IMR-90 (cell line): ENCODE data around the gene TTLL7. TPM values are rescaled to one million over a fixed set of nuclear protein-coding genes. Genes with fewer than 3 reads are reported as not detected.

Experiments used
- ATAC-seq: fragments of 200-7000 bp; cut with Tn5 transposase; 2 replicates; pipeline ENCODE4 v1.9.1; 2020; ENCODE audit warnings: low read depth, mild to moderate bottlenecking, moderate library complexity
- BruUV-seq: library from RNA; stranded (reverse); fragments of 400-500 nt; replicated peaks from 2 replicates; lab custom pipeline; 2021; lab: Mats Ljungman, UMichigan
- CTCF ChIA-PET: fragments of 300-600 bp; formaldehyde crosslinking; extraction: SDS; loops from one replicate; lab custom pipeline; 2021; ENCODE audit warnings: antibody characterized with exemption; lab: Yijun Ruan, JAX
- POLR2A ChIA-PET: fragments of 300-600 bp; sonication (Branson Sonifier 250); formaldehyde crosslinking; loops from one replicate; lab custom pipeline; 2022; ENCODE audit warnings: antibody characterized with exemption; ENCODE audit not compliant: unreplicated experiment; lab: Charles Lee
- DNase-seq: peaks from one replicate; pipeline ENCODE4 v3.0.0; 2013
- H2AFZ ChIP-seq: replicated peaks from 2 replicates; pipeline ENCODE3; 2013; ENCODE audit warnings: low read length, mild to moderate bottlenecking; ENCODE audit not compliant: poor library complexity
- H2AK5ac ChIP-seq: 2 replicates; pipeline ENCODE4 v1.6.1; 2013; ENCODE audit warnings: low read depth, low read length, inconsistent platforms
- H2AK9ac ChIP-seq: replicated peaks from 2 replicates; pipeline ENCODE3; 2013; ENCODE audit warnings: mild to moderate bottlenecking, low read depth, low read length, moderate library complexity; ENCODE audit not compliant: poor library complexity
- H2BK120ac ChIP-seq: 2 replicates; pipeline ENCODE4 v1.6.1; 2013; ENCODE audit warnings: low read depth, low read length, inconsistent platforms
- H2BK15ac ChIP-seq: 3 replicates; pipeline ENCODE4 v1.6.1; 2013; ENCODE audit warnings: low read depth, low read length, inconsistent platforms
- H2BK20ac ChIP-seq: 2 replicates; pipeline ENCODE4 v1.6.1; 2013; ENCODE audit warnings: low read depth, mild to moderate bottlenecking, inconsistent platforms, low read length, moderate library complexity
- H2BK5ac ChIP-seq: 2 replicates; pipeline ENCODE4 v1.6.1; 2013; ENCODE audit warnings: mild to moderate bottlenecking, low read depth, low read length, inconsistent platforms; ENCODE audit not compliant: poor library complexity, severe bottlenecking
- H3K14ac ChIP-seq: replicated peaks from 2 replicates; pipeline ENCODE4 v1.6.1; 2013; ENCODE audit warnings: low read depth, low read length, inconsistent platforms
- H3K18ac ChIP-seq: 2 replicates; pipeline ENCODE4 v1.6.1; 2013; ENCODE audit warnings: low read depth, low read length, control low read depth
- H3K23ac ChIP-seq: 2 replicates; pipeline ENCODE4 v1.6.1; 2013; ENCODE audit warnings: low read depth, low read length, inconsistent platforms
- H3K27ac ChIP-seq: 2 replicates; pipeline ENCODE4 v1.5.1; 2013; ENCODE audit warnings: mild to moderate bottlenecking, control low read depth, low read length; ENCODE audit not compliant: insufficient read depth
- H3K27me3 ChIP-seq: 2 replicates; pipeline ENCODE4 v1.6.1; 2013; ENCODE audit warnings: low read length; ENCODE audit not compliant: control insufficient read depth, insufficient read depth
- H3K36me3 ChIP-seq: 2 replicates; pipeline ENCODE4 v1.6.1; 2013; ENCODE audit warnings: low read length, mixed read lengths; ENCODE audit not compliant: control insufficient read depth, insufficient read depth
- H3K4ac ChIP-seq: 2 replicates; pipeline ENCODE4 v1.6.1; 2013; ENCODE audit warnings: low read depth, low read length, inconsistent platforms
- H3K4me1 ChIP-seq: 2 replicates; pipeline ENCODE4 v1.6.1; 2013; ENCODE audit warnings: low read length, mixed read lengths; ENCODE audit not compliant: control insufficient read depth, insufficient read depth
- H3K4me2 ChIP-seq: 2 replicates; pipeline ENCODE4 v1.6.1; 2013; ENCODE audit warnings: low read depth, mild to moderate bottlenecking, control low read depth, low read length, moderate library complexity
- H3K4me3 ChIP-seq: 2 replicates; pipeline ENCODE4 v1.5.1; 2013; ENCODE audit warnings: low read depth, mild to moderate bottlenecking, control low read depth, low read length, moderate library complexity; ENCODE audit not compliant: insufficient read depth
- H3K56ac ChIP-seq: 2 replicates; pipeline ENCODE4 v1.6.1; 2013; ENCODE audit warnings: low read length, inconsistent platforms; ENCODE audit not compliant: insufficient read depth; ENCODE audit errors: extremely low read depth
- H3K79me1 ChIP-seq, 2 experiments: 2 replicates each; pipeline ENCODE4 v1.6.1; 2013; ENCODE audit warnings: low read length in 2 of 2, inconsistent platforms in 1 of 2, low read depth in 1 of 2
- H3K9ac ChIP-seq: 2 replicates; pipeline ENCODE4 v1.6.1; 2013; ENCODE audit warnings: low read depth, low read length, control low read depth
- H3K9me1 ChIP-seq: 2 replicates; pipeline ENCODE4 v1.6.1; 2013; ENCODE audit warnings: low read length, inconsistent platforms; ENCODE audit not compliant: insufficient read depth
- H3K9me3 ChIP-seq: 2 replicates; pipeline ENCODE4 v1.6.1; 2013; ENCODE audit warnings: low read length; ENCODE audit not compliant: control insufficient read depth, insufficient read depth
- H4K20me1 ChIP-seq: 2 replicates; pipeline ENCODE4 v1.6.1; 2013; ENCODE audit warnings: low read length, inconsistent platforms; ENCODE audit not compliant: insufficient read depth
- H4K5ac ChIP-seq: 2 replicates; pipeline ENCODE4 v1.6.1; 2013; ENCODE audit warnings: mild to moderate bottlenecking, low read depth, low read length, control low read depth
- H4K8ac ChIP-seq, 2 experiments: 2 replicates each; pipeline ENCODE4 v1.6.1; 2013; ENCODE audit warnings: low read depth in 2 of 2, low read length in 2 of 2, control low read depth in 1 of 2, inconsistent platforms in 1 of 2
- H4K91ac ChIP-seq: 2 replicates; pipeline ENCODE4 v1.6.1; 2013; ENCODE audit warnings: low read depth, low read length, inconsistent platforms; ENCODE audit not compliant: insufficient read depth
- BHLHE40 ChIP-seq: fragments of 150-350 bp; IDR thresholded peaks from 2 replicates; pipeline ENCODE4 v1.6.1; 2016; ENCODE audit warnings: mild to moderate bottlenecking, low read depth, low read length
- CEBPB ChIP-seq: IDR thresholded peaks from 2 replicates; pipeline ENCODE4 v1.6.1; 2012; ENCODE audit warnings: low read depth, low read length, improper control_type of control experiment
- CHD1 ChIP-seq: IDR thresholded peaks from 2 replicates; pipeline ENCODE4 v1.6.1; 2012; ENCODE audit warnings: low read depth, low read length, improper control_type of control experiment
- CTCF ChIP-seq: conservative IDR thresholded peaks from 2 replicates; pipeline ENCODE4 v1.5.1; 2012; ENCODE audit warnings: mild to moderate bottlenecking, low read depth, low read length, improper control_type of control experiment
- ELK1 ChIP-seq: fragments of 150-350 bp; IDR thresholded peaks from 2 replicates; pipeline ENCODE4 v1.6.1; 2016; ENCODE audit warnings: low read depth, mild to moderate bottlenecking, low read length, moderate library complexity, borderline replicate concordance
- MAFK ChIP-seq: IDR thresholded peaks from 2 replicates; pipeline ENCODE4 v1.6.1; 2012; ENCODE audit warnings: low read depth, low read length, improper control_type of control experiment
- MAZ ChIP-seq: IDR thresholded peaks from 2 replicates; pipeline ENCODE4 v1.6.1; 2012; ENCODE audit warnings: low read depth, mild to moderate bottlenecking, low read length, improper control_type of control experiment, moderate library complexity, borderline replicate concordance
- MXI1 ChIP-seq: IDR thresholded peaks from 2 replicates; pipeline ENCODE4 v1.6.1; 2012; ENCODE audit warnings: low read depth, mild to moderate bottlenecking, low read length, moderate library complexity, borderline replicate concordance
- NFE2L2 ChIP-seq: fragments of 150-350 bp; IDR thresholded peaks from 2 replicates; pipeline ENCODE4 v1.6.1; 2016; ENCODE audit warnings: low read depth, mild to moderate bottlenecking, low read length
- RAD21 ChIP-seq: IDR thresholded peaks from 2 replicates; pipeline ENCODE4 v1.6.1; 2012; ENCODE audit warnings: low read length, improper control_type of control experiment
- RCOR1 ChIP-seq: IDR thresholded peaks from 2 replicates; pipeline ENCODE4 v1.6.1; 2012; ENCODE audit warnings: mild to moderate bottlenecking, low read length, improper control_type of control experiment; ENCODE audit not compliant: insufficient replicate concordance
- RFX5 ChIP-seq: IDR thresholded peaks from 2 replicates; pipeline ENCODE4 v1.8.0; 2012; ENCODE audit warnings: low read depth, mild to moderate bottlenecking, low read length, moderate library complexity
- SMC3 ChIP-seq: fragments of 150-350 bp; IDR thresholded peaks from 2 replicates; pipeline ENCODE4 v1.6.1; 2016; ENCODE audit warnings: low read depth, mild to moderate bottlenecking, antibody characterized with exemption, low read length, moderate library complexity
- USF2 ChIP-seq: fragments of 150-350 bp; IDR thresholded peaks from 2 replicates; pipeline ENCODE4 v1.6.1; 2017; ENCODE audit warnings: mild to moderate bottlenecking, antibody characterized with exemption, low read length, low read depth
- WGBS, 2 experiments: methylation state at CpG; one replicate each; pipeline versions ENCODE4 v1.1.5 to v1.1.7; 2013; ENCODE audit warnings: missing lambda C conversion rate in 2 of 2; ENCODE audit not compliant: insufficient read length in 1 of 2; ENCODE audit errors: extremely low coverage in 2 of 2; 5-methylcytosine and 5-hydroxymethylcytosine counted together
- dilution Hi-C: fragments of 300-500 bp; cut with HindIII; formaldehyde crosslinking; loops from one replicate; pipeline ENCODE4 v1.14.3; 2018; ENCODE audit warnings: low sequenced_read_pairs; ENCODE audit not compliant: unreplicated experiment
- in situ Hi-C: fragments of 300-500 bp; cut with MboI; formaldehyde crosslinking; loops from 3 replicates; pipeline ENCODE4 v1.14.3; 2019; ENCODE audit warnings: low sequenced_read_pairs, inconsistent platforms, mixed read lengths
- intact Hi-C: fragments of 100-400 bp; cut with micrococcal nuclease; formaldehyde crosslinking; loops from 2 replicates; pipeline ENCODE4 v1.10.0; 2022
- polyA plus RNA-seq, 3 experiments: library from polyadenylated mRNA; depleted of rRNA; stranded (reverse); fragments of >200 nt; gene quantifications; 2 replicates each; pipeline ENCODE4 v1.2.3, GENCODE V29; 2012; ENCODE audit warnings: low replicate concordance in 1 of 3
- total RNA-seq: library from RNA; depleted of rRNA; stranded (reverse); fragments of >200 nt; gene quantifications from 2 replicates; pipeline ENCODE4 v1.2.3, GENCODE V29; 2012

Gene TTLL7
- total and polyA plus RNA-seq, 2 of the 4 experiments (the other 2 are of a cell fraction): 5.7 to 8.1 TPM

GRCh38 chr1:84012018-84012417 lies 13.1 kb upstream of the TTLL7 start:
- TF ChIP-seq RAD21 (no peak), CTCF (no peak), MXI1 (no peak), NFE2L2 (no peak), SMC3 (no peak), CEBPB (no peak), CHD1 (no peak), USF2 (no peak), ELK1 (no peak), MAZ (no peak), MAFK (no peak), BHLHE40 (no peak), RFX5 (no peak), RCOR1 (no peak)
- DNase-seq (no peak), ATAC-seq (no peak)
- Histone ChIP-seq H2BK20ac (no peak overlapping the region), H2AFZ (no peak overlapping the region), H3K4me1 (no peaks in the 10 kb centered on the region), H2BK120ac (no peak overlapping the region), H3K9me3 (no peaks in the 10 kb centered on the region), H3K79me1 (no peaks in the 10 kb centered on the region), H3K27ac (no peak overlapping the region), H3K4me2 (no peak overlapping the region), H4K5ac (no peak overlapping the region), H3K9me1 (no peaks in the 10 kb centered on the region), H3K36me3 (no peaks in the 10 kb centered on the region), H2BK15ac (no peak overlapping the region), H3K14ac (no peak overlapping the region), H3K18ac (no peak overlapping the region), H2BK5ac (no peak overlapping the region), H3K56ac (no peak overlapping the region), H3K9ac (no peak overlapping the region), H2AK5ac (no peak overlapping the region), H3K23ac (no peak overlapping the region), H3K4me3 (no peak overlapping the region), H4K8ac (no peak overlapping the region), H4K91ac (no peak overlapping the region), H3K27me3 (no peaks in the 10 kb centered on the region), H3K4ac (no peak overlapping the region), H4K20me1 (no peaks in the 10 kb centered on the region), H2AK9ac (no peak overlapping the region)
- intact Hi-C loops (no loop called here), dilution Hi-C loops (no loop called here), in situ Hi-C loops (no loop called here)
- ChIA-PET POLR2A (no interaction called here), CTCF (no interaction called here)
- WGBS, 2 experiments: no CpG with 5 or more reads among the region's 3 CpGs
- BruUV-seq: no TSS peak
